CD4-positive, alpha-beta T cell (primary cell): ENCODE measurements around the gene SMIM3. TPM values are rescaled to one million over a fixed set of nuclear protein-coding genes. Genes with fewer than 3 reads are reported as not detected.

Source experiments
- total RNA-seq, 174 experiments: library from RNA in 2 of 174; stranded (reverse) in 2 of 174; gene quantifications; one replicate each; pipeline ENCODE4 v1.2.3 and lab custom pipeline; 2021 to 2026

The SMIM3 gene
- total RNA-seq, 2 experiments from 2014 or later, result 2.9 TPM

Other genes starting within 250 kb of the SMIM3 start
- gene SYNPO, start 138.1 kb upstream of the SMIM3 start, total RNA-seq, result under 1 TPM; 0.06 to 0.14 TPM
- not detected for gene MYOZ3, start 117.5 kb upstream of the SMIM3 start, total RNA-seq
- gene RBM22, start 77.7 kb upstream of the SMIM3 start, total RNA-seq, result 100 to 1,000 TPM in 1 of 2 experiments, 10 to 100 TPM in 1; 98.2 to 101 TPM
- 10 to 100 TPM; 81.2 to 84.4 TPM for gene DCTN4, start 19.7 kb upstream of the SMIM3 start, total RNA-seq
- 1 to 10 TPM; 2.2 to 4.0 TPM for gene IRGM, start 67.8 kb downstream of the SMIM3 start, total RNA-seq
- gene ZNF300, start 126.2 kb downstream of the SMIM3 start, total RNA-seq, result 1 to 10 TPM; 3.0 to 3.7 TPM
- under 1 TPM in 1 of 2 experiments, not detected in 1; 0.58 TPM for gene GPX3, start 241.8 kb downstream of the SMIM3 start, total RNA-seq